Stimulated activated CD4-positive, alpha-beta T cell treated with anti-CD3 and anti-CD28 coated beads, TNF-alpha, amount 100 ng/mL, for 24 hours (primary cell): ENCODE measurements around the gene CREB3L1.
A peak's percentile ranks its signal among the peaks of the same experiment; 100 is the strongest.

Experiments
- DNase-seq, 3 experiments: peaks; one replicate each; pipeline ENCODE4 v3.0.0-alpha.2; 2020; ENCODE audit warnings: low read depth in 3 of 3

The CREB3L1 gene

GRCh38 chr11:46345131-46345597 is 67.7 kb downstream of the CREB3L1 start:
- peak in 1 of 3 experiments; percentile 22 for DNase-seq

DNA sequence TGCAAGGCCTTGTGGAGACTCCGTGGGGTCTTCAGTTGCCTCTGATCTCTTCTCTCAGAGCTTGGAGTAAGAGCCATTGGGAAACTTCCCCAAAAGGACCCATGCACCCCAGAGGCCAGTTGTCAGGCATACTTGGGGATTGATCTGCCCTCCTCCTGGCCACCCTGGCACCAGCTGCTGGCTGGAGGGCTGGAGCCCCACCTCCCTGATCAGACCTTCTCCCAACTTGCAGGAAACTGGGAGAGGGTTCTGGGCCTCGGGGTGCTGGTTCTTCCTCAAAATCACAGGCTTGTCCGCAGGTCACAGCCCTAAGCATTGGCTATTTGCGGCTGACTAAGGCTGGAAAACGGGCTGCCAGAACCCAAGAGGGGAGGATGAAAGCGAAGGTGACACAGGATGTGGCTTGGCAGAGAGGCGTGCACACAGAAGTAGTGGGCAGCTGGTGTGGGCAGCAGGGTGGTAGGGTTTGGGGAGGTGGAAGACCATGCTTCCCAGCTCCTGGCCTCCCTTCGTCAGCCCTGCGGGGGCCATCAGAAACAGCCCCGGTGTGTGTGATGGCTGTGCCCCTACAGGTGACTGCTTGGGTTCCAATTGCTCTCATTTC is 68.5 kb downstream of the CREB3L1 start:
- DNase-seq: peak in 1 of 3 experiments; percentile 38

- peak; percentile 66 to 85 (median 83) for DNase-seq
Measured at GRCh38 chr11:46346886-46347636, 69.6 kb downstream of the CREB3L1 start, which contains the start of gene DGKZ. Gene DGKZ, plus strand, starts transcription at chr11:46347463. Its CDS starts 197 bp downstream, at chr11:46347660.

- peak in 1 of 3 experiments; percentile 22 for DNase-seq
Measured at GRCh38 chr11:46347637-46348311, 70.3 kb downstream of the CREB3L1 start.

- peak in 1 of 3 experiments; percentile 61 for DNase-seq
Measured at GRCh38 chr11:46348566-46349401, 71.3 kb downstream of the CREB3L1 start.

- no peak for DNase-seq
Measured at GRCh38 chr11:46350695-46351094, 73.2 kb downstream of the CREB3L1 start.

- no peak for DNase-seq
Measured at GRCh38 chr11:46351148-46351547, 73.7 kb downstream of the CREB3L1 start.

DNA sequence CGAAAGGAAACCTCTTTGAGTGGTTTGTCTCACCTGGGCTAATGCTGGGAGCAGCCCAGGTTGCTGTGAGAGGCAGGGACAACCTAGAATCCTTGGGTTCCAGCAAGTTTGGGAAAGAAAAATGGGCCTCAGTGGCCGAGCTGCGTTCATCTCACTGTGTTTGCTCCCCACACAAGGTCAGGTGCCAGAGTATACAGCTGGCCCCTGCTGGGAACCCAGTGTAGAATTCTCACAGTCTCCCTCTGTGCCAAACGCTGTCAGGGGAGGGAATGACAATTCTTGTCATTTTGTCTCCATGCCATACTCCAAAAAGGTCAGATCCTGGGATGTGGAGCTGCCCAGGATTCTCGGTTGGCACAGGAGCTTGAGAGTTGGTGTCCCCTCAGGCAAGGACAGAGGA is 74.1 kb downstream of the CREB3L1 start:
- DNase-seq: no peak

GRCh38 chr11:46352063-46352841 is 74.8 kb downstream of the CREB3L1 start:
- DNase-seq: peak in 2 of 3 experiments; percentile 54 to 67

GRCh38 chr11:46353698-46354097 is 76.2 kb downstream of the CREB3L1 start:
- DNase-seq: peak in 1 of 3 experiments; percentile 71

DNA sequence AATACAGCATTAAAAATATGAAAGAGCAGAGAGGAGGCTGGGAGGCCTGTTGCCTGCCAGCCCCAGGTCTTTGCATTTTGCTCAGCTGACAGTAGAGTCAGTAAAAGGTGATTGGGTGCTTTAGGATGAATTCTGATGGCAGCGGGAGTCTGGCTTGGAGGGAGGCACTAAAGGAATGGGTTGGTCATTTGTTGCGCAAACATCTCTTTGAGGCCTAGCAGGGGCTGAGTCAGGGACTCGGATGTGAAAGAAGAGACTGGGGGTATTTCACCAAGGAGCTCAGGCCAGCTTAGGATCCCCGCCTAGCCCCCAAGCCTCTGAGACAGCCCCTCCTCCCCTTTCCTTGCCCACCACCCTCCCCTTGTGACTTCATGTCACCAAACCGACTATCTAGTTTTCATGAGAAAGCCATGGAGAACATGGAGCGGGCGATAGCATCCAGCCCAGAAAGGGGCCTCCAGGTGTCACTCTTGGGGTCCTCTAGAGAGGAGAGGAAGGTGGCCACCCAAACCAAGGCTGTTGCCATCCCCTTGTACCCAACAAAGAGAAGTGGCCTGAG is 79.5 kb downstream of the CREB3L1 start:
- no peak for DNase-seq

DNA sequence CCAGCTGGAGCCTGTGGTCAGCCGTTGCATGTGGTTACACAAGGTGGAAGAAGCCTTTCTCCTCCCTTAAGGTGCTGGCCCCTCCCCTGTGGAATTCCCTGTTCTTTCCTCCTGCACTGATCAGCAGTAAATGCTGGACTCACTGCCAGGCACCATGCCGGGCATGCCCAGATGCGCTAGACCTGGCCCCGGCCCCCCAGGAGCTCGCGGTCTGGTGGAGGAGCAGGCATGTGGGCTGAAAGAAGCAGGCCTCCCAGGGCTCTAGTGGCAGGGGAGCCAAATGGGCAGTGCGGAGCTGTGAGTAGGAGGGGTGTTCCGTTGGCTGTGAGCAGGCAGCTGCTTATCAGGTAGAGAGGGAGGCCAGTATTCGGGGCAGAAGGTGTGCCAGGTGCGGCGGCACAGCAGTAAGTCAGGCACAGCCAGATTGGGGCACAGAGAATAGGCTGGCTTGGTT is 80.0 kb downstream of the CREB3L1 start:
- DNase-seq: no peak

DNA sequence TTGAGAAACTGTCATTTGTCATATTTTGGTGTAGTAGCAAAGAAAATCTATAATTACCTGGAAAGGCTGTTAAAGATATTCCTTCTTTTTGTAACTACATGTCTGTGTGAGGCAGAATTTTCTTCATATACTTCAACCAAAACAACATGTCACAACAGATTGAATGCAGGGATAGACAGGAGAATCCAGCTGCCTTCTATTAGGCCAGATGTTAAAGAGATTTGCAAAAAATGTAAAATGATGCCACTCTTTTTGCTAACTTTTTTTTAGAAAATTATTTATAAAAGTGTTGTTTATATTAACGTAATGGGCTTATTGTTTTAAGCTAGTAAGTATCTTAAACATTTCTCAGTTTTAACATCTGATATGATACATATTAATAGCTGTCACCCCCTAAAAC is 82.5 kb downstream of the CREB3L1 start:
- DNase-seq: no peak

DNA sequence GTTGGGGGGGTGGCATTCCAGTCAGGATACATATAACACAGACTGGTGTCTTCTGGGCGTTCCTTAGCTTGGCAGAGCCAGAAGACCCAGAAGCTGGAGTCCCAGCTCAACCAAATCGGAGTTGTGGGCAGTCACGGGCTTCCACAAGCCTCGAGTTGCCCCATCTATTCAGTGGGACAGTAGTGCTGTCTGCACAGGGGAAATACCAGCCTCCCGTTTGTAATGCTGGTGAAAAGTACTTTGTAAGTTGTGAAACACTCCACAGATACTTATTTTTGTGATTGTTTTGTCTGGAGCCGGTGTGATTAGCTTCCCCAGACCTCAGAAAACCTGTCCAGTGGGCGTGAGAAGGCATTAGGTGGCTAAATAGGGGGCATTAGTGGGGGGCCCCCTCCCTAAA is 83.4 kb downstream of the CREB3L1 start:
- DNase-seq: no peak

GRCh38 chr11:46361283-46362155 is 84.1 kb downstream of the CREB3L1 start:
- DNase-seq: peak; percentile 40 to 63 (median 48)

- DNase-seq: no peak
Measured at GRCh38 chr11:46362156-46363030, 84.9 kb downstream of the CREB3L1 start.

- no peak for DNase-seq
Measured at GRCh38 chr11:46363031-46363407, 85.6 kb downstream of the CREB3L1 start.

- no peak for DNase-seq
Measured at GRCh38 chr11:46363455-46364005, 86.1 kb downstream of the CREB3L1 start.
